ENCODE data around the gene SOX12.
A peak's percentile ranks its signal among the peaks of the same experiment; 100 is the strongest.

- TF ChIP-seq CTCF (IDR thresholded peaks at IDR 0.05 in 2 of 3, conservative IDR thresholded peaks at IDR 0.05 in 1 of 3; ENCODE audit: borderline replicate concordance in 1 of 3, insufficient read depth in 1 of 3, low read depth in 2 of 3, low read length in 2 of 3) = peak in 2 of 3 experiments; percentile 86 to 89; a peak in 4 of 6 replicates
- TF ChIP-seq JUND (IDR thresholded peaks at IDR 0.05) = no peak
- TF ChIP-seq POLR2A (IDR thresholded peaks at IDR 0.05; ENCODE audit: borderline replicate concordance, extremely low read depth, insufficient read depth, insufficient read length) = no peak
- TF ChIP-seq EZH2 (IDR thresholded peaks at IDR 0.05) = no peak
- peak; percentile 51 for TF ChIP-seq POLR2AphosphoS5 (IDR thresholded peaks at IDR 0.05; ENCODE audit: low read depth, low read length)
- TF ChIP-seq SP1 (IDR thresholded peaks at IDR 0.05; ENCODE audit: low read depth) = no peak
- no peak for TF ChIP-seq ZFX (IDR thresholded peaks at IDR 0.05)
- TF ChIP-seq ELF1 (IDR thresholded peaks at IDR 0.05; ENCODE audit: borderline replicate concordance, low read depth) = no peak
- TF ChIP-seq CEBPB (IDR thresholded peaks at IDR 0.05; ENCODE audit: low read depth) = no peak
- TF ChIP-seq EGR1 (IDR thresholded peaks at IDR 0.05; ENCODE audit: low read depth) = no peak
- TF ChIP-seq ATF3 (IDR thresholded peaks at IDR 0.05) = no peak
- TF ChIP-seq REST (IDR thresholded peaks at IDR 0.05; ENCODE audit: low read depth) = no peak
- TF ChIP-seq ZNF274 (IDR thresholded peaks at IDR 0.05; ENCODE audit: low read depth, low read length) = no peak
These were observed 5.1 kb downstream of the SOX12 start for GRCh38 chr20:330233-331149.

Data from HCT116 (cell line).